GM18858 (cell line): ENCODE data around the gene WNT8B.

Experiments used
- ATAC-seq: cut with Tn5 transposase; IDR thresholded peaks from one replicate; pipeline ENCODE4 v1.9.1; 2021; ENCODE audit not compliant: unreplicated experiment

WNT8B gene

GRCh38 chr10:100482834-100483185 lies 20.0 kb downstream of the WNT8B start:
- ATAC-seq: no peak

GRCh38 chr10:100483876-100484666 lies 21.3 kb downstream of the WNT8B start:
- no peak for ATAC-seq

GRCh38 chr10:100485366-100485765 lies 22.6 kb downstream of the WNT8B start:
- no peak for ATAC-seq

- no peak for ATAC-seq
Observed at GRCh38 chr10:100485801-100486495, 23.1 kb downstream of the WNT8B start.

- no peak for ATAC-seq
Observed at GRCh38 chr10:100487529-100487928, 24.7 kb downstream of the WNT8B start.

- ATAC-seq: no peak
Observed at GRCh38 chr10:100489396-100489795, 26.6 kb downstream of the WNT8B start.

- no peak for ATAC-seq
Observed at GRCh38 chr10:100490531-100490930, 27.7 kb downstream of the WNT8B start.

- no peak for ATAC-seq
Observed at GRCh38 chr10:100496567-100496966, 33.8 kb downstream of the WNT8B start.

GRCh38 chr10:100498059-100498458 lies 35.2 kb downstream of the WNT8B start:
- no peak for ATAC-seq

GRCh38 chr10:100501423-100501822 lies 38.6 kb downstream of the WNT8B start:
- ATAC-seq: no peak

- no peak for ATAC-seq
Observed at GRCh38 chr10:100502926-100503494, 40.2 kb downstream of the WNT8B start.

- no peak for ATAC-seq
Observed at GRCh38 chr10:100504096-100504495, 41.3 kb downstream of the WNT8B start.

GRCh38 chr10:100505164-100505563 lies 42.4 kb downstream of the WNT8B start:
- no peak for ATAC-seq

GRCh38 chr10:100506596-100507356 lies 44.0 kb downstream of the WNT8B start:
- ATAC-seq: no peak

- ATAC-seq: no peak
Observed at GRCh38 chr10:100507357-100507732, 44.5 kb downstream of the WNT8B start.

GRCh38 chr10:100508266-100508665 lies 45.5 kb downstream of the WNT8B start:
- ATAC-seq: no peak

GRCh38 chr10:100508691-100509150 lies 45.9 kb downstream of the WNT8B start:
- no peak for ATAC-seq

GRCh38 chr10:100509241-100509840 lies 46.5 kb downstream of the WNT8B start:
- ATAC-seq: no peak

GRCh38 chr10:100510533-100511308 lies 47.9 kb downstream of the WNT8B start:
- no peak for ATAC-seq

GRCh38 chr10:100515612-100516011 lies 52.8 kb downstream of the WNT8B start:
- ATAC-seq: no peak
